NB4 (cell line): ENCODE measurements around the gene DNAJA2.

Source experiments
- DNase-seq: peaks from one replicate; pipeline ENCODE4 v3.0.0; 2010; ENCODE audit warnings: low read depth
- H3K4me3 ChIP-seq: one replicate; pipeline ENCODE4 v1.5.1; 2011; ENCODE audit warnings: mild to moderate bottlenecking, low read depth, low read length, moderate library complexity
- CTCF ChIP-seq: IDR thresholded peaks from one replicate; pipeline ENCODE4 v1.5.1; 2012; ENCODE audit warnings: low read depth, low read length
- MAX ChIP-seq: IDR thresholded peaks from 2 replicates; pipeline ENCODE4 v1.6.1; 2011; ENCODE audit warnings: low read depth, low read length
- MYC ChIP-seq: IDR thresholded peaks from 2 replicates; pipeline ENCODE4 v1.6.1; 2011; ENCODE audit warnings: low read depth, low read length
- POLR2A ChIP-seq: IDR thresholded peaks from 2 replicates; pipeline ENCODE4 v1.6.1; 2011; ENCODE audit warnings: mild to moderate bottlenecking; ENCODE audit not compliant: insufficient read length; ENCODE audit errors: extremely low read depth

The DNAJA2 gene

GRCh38 chr16:46928811-46929210, 44.7 kb downstream of the DNAJA2 start:
- no peak overlapping the region for H3K4me3 ChIP-seq
- DNase-seq = no peak
- TF ChIP-seq MAX (no peak), CTCF (no peak), MYC (no peak), POLR2A (no peak)

- TF ChIP-seq MAX = no peak
- TF ChIP-seq CTCF = no peak
- TF ChIP-seq POLR2A = no peak
- no peak for TF ChIP-seq MYC
Measured at GRCh38 chr16:46927273-46927672, 46.2 kb downstream of the DNAJA2 start.

GRCh38 chr16:46926470-46927225, 46.8 kb downstream of the DNAJA2 start:
- DNase-seq = no peak
- no peak overlapping the region for H3K4me3 ChIP-seq
- TF ChIP-seq CTCF (no peak), POLR2A (no peak), MAX (no peak), MYC (no peak)

More at GRCh38 chr16:46927273-46927672, 46.2 kb downstream of the DNAJA2 start:
- no peak overlapping the region for H3K4me3 ChIP-seq
- DNase-seq = no peak

- TF ChIP-seq MAX = no peak
- no peak for DNase-seq
- no peak overlapping the region for H3K4me3 ChIP-seq
Measured at GRCh38 chr16:46924402-46924801, 49.1 kb downstream of the DNAJA2 start.

GRCh38 chr16:46923513-46924295, 49.8 kb downstream of the DNAJA2 start:
- H3K4me3 ChIP-seq = no peak overlapping the region
- TF ChIP-seq MYC = no peak
- DNase-seq = no peak

GRCh38 chr16:46922239-46922638, 51.2 kb downstream of the DNAJA2 start:
- no peak for TF ChIP-seq MYC
- no peak for TF ChIP-seq CTCF
- TF ChIP-seq MAX = no peak
- TF ChIP-seq POLR2A = no peak
- no peak for DNase-seq
- H3K4me3 ChIP-seq = no peak overlapping the region
